ENCODE measurements around the gene KCNIP1. TPM values are rescaled to one million over a fixed set of nuclear protein-coding genes. Genes with fewer than 3 reads are reported as not detected.
A peak's percentile ranks its signal among the peaks of the same experiment; 100 is the strongest.

Gene KCNIP1
- polyA plus RNA-seq, 1 donor from 2014 or later = 13.8 TPM

DNA sequence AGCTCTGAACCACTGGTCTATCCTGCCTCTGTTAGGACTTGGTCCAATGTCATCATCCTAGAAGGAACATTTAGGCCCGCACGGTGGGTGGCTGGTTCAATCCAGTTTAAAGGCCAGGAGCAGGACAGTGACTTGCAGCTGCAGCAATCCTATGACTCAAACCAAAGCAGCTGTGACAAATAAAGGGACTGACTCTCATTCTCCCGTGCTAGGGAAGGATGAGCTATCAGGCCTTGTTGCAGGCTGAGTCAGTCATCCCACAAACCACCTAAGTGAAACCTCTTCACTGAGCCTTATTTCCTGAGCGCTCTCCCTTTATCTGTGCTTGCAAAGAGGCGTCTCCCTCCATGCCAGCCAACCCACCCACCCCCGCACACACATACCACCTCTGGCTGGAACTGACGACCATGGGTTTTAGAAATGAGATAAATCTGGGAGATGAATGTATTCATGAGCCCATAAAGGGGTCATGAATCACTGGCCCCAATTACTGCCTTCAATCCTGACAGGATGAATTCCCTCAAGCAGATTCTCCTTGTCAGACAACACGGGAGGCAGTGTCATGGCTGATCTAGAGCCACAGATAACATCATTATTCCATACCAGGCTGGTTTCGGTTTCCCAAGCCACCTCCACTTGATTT lies 93.4 kb downstream of the KCNIP1 start:
- peak overlapping the region; percentile 42 for H3K4me2 ChIP-seq (ENCODE audit: low read length)
- H3K27me3 ChIP-seq (ENCODE audit: insufficient read depth, low read depth, low read length) = no peaks in the 10 kb centered on the region
- H3F3A ChIP-seq (ENCODE audit: insufficient read depth, low read length, poor library complexity, severe bottlenecking) = no peaks in the 10 kb centered on the region
- H3K9me3 ChIP-seq (ENCODE audit: low read length) = no peaks in the 10 kb centered on the region
- peak overlapping the region; percentile 11 for H3K4me3 ChIP-seq (ENCODE audit: low read length)
- peak overlapping the region; percentile 78 for H3K27ac ChIP-seq (ENCODE audit: low read length)
- TF ChIP-seq EP300 (conservative IDR thresholded peaks at IDR 0.05; ENCODE audit: poor library complexity, severe bottlenecking) = no peak
- TF ChIP-seq, protein P1, sequence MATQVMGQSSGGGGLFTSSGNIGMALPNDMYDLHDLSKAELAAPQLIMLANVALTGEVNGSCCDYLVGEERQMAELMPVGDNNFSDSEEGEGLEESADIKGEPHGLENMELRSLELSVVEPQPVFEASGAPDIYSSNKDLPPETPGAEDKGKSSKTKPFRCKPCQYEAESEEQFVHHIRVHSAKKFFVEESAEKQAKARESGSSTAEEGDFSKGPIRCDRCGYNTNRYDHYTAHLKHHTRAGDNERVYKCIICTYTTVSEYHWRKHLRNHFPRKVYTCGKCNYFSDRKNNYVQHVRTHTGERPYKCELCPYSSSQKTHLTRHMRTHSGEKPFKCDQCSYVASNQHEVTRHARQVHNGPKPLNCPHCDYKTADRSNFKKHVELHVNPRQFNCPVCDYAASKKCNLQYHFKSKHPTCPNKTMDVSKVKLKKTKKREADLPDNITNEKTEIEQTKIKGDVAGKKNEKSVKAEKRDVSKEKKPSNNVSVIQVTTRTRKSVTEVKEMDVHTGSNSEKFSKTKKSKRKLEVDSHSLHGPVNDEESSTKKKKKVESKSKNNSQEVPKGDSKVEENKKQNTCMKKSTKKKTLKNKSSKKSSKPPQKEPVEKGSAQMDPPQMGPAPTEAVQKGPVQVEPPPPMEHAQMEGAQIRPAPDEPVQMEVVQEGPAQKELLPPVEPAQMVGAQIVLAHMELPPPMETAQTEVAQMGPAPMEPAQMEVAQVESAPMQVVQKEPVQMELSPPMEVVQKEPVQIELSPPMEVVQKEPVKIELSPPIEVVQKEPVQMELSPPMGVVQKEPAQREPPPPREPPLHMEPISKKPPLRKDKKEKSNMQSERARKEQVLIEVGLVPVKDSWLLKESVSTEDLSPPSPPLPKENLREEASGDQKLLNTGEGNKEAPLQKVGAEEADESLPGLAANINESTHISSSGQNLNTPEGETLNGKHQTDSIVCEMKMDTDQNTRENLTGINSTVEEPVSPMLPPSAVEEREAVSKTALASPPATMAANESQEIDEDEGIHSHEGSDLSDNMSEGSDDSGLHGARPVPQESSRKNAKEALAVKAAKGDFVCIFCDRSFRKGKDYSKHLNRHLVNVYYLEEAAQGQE (IDR thresholded peaks at IDR 0.05; ENCODE audit: borderline replicate concordance) = peak; percentile 53
- no peaks in the 10 kb centered on the region for H4K20me1 ChIP-seq (ENCODE audit: insufficient read depth)
- no peaks in the 10 kb centered on the region for H3K9me2 ChIP-seq (ENCODE audit: insufficient read depth, low read length)
- no peaks in the 10 kb centered on the region for H3K36me3 ChIP-seq (ENCODE audit: insufficient read depth, low read length)
- peak overlapping the region; percentile 18 for H2AFZ ChIP-seq (ENCODE audit: low read depth, low read length)
- no peaks in the 10 kb centered on the region for H3K79me2 ChIP-seq (replicated peaks; ENCODE audit: insufficient read depth, low read length)
- H3K9ac ChIP-seq (ENCODE audit: low read length) = peak overlapping the region; percentile 35

DNA sequence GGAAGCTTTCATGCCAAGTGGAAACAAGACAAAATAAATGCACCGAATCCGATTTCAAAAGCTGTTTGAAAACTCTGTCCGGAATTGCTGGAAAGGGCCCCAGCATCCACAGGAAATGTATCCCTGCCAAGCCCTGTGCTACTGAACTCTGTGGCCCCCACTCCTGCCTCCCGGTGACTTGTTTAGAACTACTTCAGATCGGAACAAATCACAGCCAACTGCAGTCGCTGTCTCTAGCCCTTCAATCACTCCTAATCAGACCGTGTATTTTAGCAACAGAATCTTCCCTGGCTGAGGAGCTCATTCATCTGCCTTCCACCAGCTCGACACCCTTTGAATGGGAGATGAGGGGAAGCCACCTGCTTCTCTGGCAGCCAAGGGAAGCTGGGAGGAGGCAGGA lies 94.1 kb downstream of the KCNIP1 start:
- Histone ChIP-seq H3K36me3 (ENCODE audit: insufficient read depth, low read length) (no peaks in the 10 kb centered on the region), H3K79me2 (replicated peaks; ENCODE audit: insufficient read depth, low read length) (no peaks in the 10 kb centered on the region), H3K9ac (ENCODE audit: low read length) (peak overlapping the region; percentile 21), H3F3A (ENCODE audit: insufficient read depth, low read length, poor library complexity, severe bottlenecking) (no peaks in the 10 kb centered on the region), H3K9me2 (ENCODE audit: insufficient read depth, low read length) (no peaks in the 10 kb centered on the region), H3K4me3 (ENCODE audit: low read length) (peak overlapping the region; percentile 33), H3K27me3 (ENCODE audit: insufficient read depth, low read depth, low read length) (no peaks in the 10 kb centered on the region), H2AFZ (ENCODE audit: low read depth, low read length) (no peak overlapping the region), H3K4me2 (ENCODE audit: low read length) (no peak overlapping the region), H3K9me3 (ENCODE audit: low read length) (no peaks in the 10 kb centered on the region), H4K20me1 (ENCODE audit: insufficient read depth) (no peaks in the 10 kb centered on the region), H3K27ac (ENCODE audit: low read length) (peak overlapping the region; percentile 78)
- TF ChIP-seq EP300 (conservative IDR thresholded peaks at IDR 0.05; ENCODE audit: poor library complexity, severe bottlenecking) (no peak), POLR2AphosphoS5 (IDR thresholded peaks at IDR 0.05) (peak; percentile 17), TAF1 (IDR thresholded peaks at IDR 0.05; ENCODE audit: low read depth) (no peak)
- TF ChIP-seq, protein P1 (IDR thresholded peaks at IDR 0.05; ENCODE audit: borderline replicate concordance) = no peak

DNA sequence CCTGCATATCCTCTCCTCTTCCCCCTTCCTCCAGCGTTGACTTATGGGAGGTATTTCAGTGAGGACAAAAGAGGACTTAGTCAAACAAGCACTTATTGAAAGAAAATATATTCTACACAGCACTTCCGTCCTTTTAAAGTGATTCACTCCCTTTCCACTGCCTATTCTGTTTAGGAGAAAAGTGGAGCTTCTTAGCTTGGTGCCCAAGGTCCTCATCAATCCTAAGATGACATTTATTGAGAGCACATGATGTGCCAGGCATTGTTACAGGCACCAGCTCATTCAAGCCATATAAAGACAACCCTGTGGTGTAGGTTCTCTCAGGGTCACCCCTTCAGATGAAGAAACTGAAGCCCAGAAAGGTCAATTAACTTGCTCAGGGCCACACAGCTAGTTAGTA lies 95.9 kb downstream of the KCNIP1 start:
- Histone ChIP-seq H3F3A (ENCODE audit: insufficient read depth, low read length, poor library complexity, severe bottlenecking) (no peaks in the 10 kb centered on the region), H3K79me2 (replicated peaks; ENCODE audit: insufficient read depth, low read length) (no peaks in the 10 kb centered on the region), H3K9me2 (ENCODE audit: insufficient read depth, low read length) (no peaks in the 10 kb centered on the region), H3K9me3 (ENCODE audit: low read length) (no peaks in the 10 kb centered on the region), H2AFZ (ENCODE audit: low read depth, low read length) (no peak overlapping the region), H3K4me3 (ENCODE audit: low read length) (no peak overlapping the region), H3K9ac (ENCODE audit: low read length) (no peak overlapping the region), H4K20me1 (ENCODE audit: insufficient read depth) (no peaks in the 10 kb centered on the region), H3K27me3 (ENCODE audit: insufficient read depth, low read depth, low read length) (no peaks in the 10 kb centered on the region), H3K4me2 (ENCODE audit: low read length) (no peak overlapping the region), H3K27ac (ENCODE audit: low read length) (no peak overlapping the region), H3K36me3 (ENCODE audit: insufficient read depth, low read length) (no peaks in the 10 kb centered on the region)
- TF ChIP-seq MXI1 (conservative IDR thresholded peaks at IDR 0.05; ENCODE audit: poor library complexity, severe bottlenecking) (no peak), EP300 (conservative IDR thresholded peaks at IDR 0.05; ENCODE audit: poor library complexity, severe bottlenecking) (no peak), TAF1 (IDR thresholded peaks at IDR 0.05; ENCODE audit: low read depth) (no peak), SMC3 (conservative IDR thresholded peaks at IDR 0.05; ENCODE audit: poor library complexity) (no peak), EZH2 (IDR thresholded peaks at IDR 0.05; ENCODE audit: borderline replicate concordance, insufficient read depth, low read length, poor library complexity, severe bottlenecking) (no peak)
- TF ChIP-seq, protein P2, sequence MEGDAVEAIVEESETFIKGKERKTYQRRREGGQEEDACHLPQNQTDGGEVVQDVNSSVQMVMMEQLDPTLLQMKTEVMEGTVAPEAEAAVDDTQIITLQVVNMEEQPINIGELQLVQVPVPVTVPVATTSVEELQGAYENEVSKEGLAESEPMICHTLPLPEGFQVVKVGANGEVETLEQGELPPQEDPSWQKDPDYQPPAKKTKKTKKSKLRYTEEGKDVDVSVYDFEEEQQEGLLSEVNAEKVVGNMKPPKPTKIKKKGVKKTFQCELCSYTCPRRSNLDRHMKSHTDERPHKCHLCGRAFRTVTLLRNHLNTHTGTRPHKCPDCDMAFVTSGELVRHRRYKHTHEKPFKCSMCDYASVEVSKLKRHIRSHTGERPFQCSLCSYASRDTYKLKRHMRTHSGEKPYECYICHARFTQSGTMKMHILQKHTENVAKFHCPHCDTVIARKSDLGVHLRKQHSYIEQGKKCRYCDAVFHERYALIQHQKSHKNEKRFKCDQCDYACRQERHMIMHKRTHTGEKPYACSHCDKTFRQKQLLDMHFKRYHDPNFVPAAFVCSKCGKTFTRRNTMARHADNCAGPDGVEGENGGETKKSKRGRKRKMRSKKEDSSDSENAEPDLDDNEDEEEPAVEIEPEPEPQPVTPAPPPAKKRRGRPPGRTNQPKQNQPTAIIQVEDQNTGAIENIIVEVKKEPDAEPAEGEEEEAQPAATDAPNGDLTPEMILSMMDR (IDR thresholded peaks at IDR 0.05; ENCODE audit: poor library complexity, severe bottlenecking) = no peak
- TF ChIP-seq, protein P1 (IDR thresholded peaks at IDR 0.05; ENCODE audit: borderline replicate concordance) = no peak
